GM23338 (cell line): ENCODE results near the gene RHOBTB3. TPM values are rescaled to one million over a fixed set of nuclear protein-coding genes. Genes with fewer than 3 reads are reported as not detected.

Experiments used
- CREB1 ChIP-seq: fragments of 250-450 bp; sonication (Bioruptor Pico); IDR thresholded peaks from 2 replicates; pipeline ENCODE4 v1.5.0; 2020; ENCODE audit warnings: low read depth, mild to moderate bottlenecking, moderate library complexity
- EZH2phosphoT487 ChIP-seq: fragments of 200-600 bp; sonication (generic); IDR thresholded peaks from one replicate; pipeline ENCODE4 v1.8.1; 2018; ENCODE audit warnings: antibody characterized with exemption; ENCODE audit not compliant: unreplicated experiment
- JUNB ChIP-seq: IDR thresholded peaks from one replicate; pipeline ENCODE4 v1.6.1; 2016; ENCODE audit warnings: antibody characterized with exemption; ENCODE audit not compliant: unreplicated experiment
- NANOG ChIP-seq: IDR thresholded peaks from 2 replicates; pipeline ENCODE4 v1.6.1; 2016; ENCODE audit warnings: antibody characterized with exemption, borderline replicate concordance
- POLR2AphosphoS5 ChIP-seq: IDR thresholded peaks from 2 replicates; pipeline ENCODE4 v1.6.1; 2016; ENCODE audit warnings: antibody characterized with exemption, low read depth
- polyA plus RNA-seq: library from polyadenylated mRNA; unstranded; fragments of >200 nt; fragmentation: Nextera tagmentation; extraction: Ambion mirVana; gene quantifications from 2 replicates; pipeline ENCODE4 v1.2.1, GENCODE V29; 2016
- total RNA-seq: library from RNA; depleted of rRNA; stranded (reverse); fragments of >200 nt; shearing (Covaris generic); gene quantifications from 2 replicates; pipeline ENCODE4 v1.2.3, GENCODE V29; 2014
- TF ChIP-seq, protein P1 (sequence below): fragments of 250-450 bp; sonication (Bioruptor Pico); IDR thresholded peaks from 2 replicates; pipeline ENCODE4 v1.5.0; 2020; ENCODE audit warnings: mild to moderate bottlenecking, moderate library complexity
- TF ChIP-seq, protein P2 (sequence below), 2 experiments: fragments of 200-600 bp in 1 of 2; sonication (generic) in 1 of 2; conservative IDR thresholded peaks; 2 replicates each; pipeline versions ENCODE4 v1.5.1 to v1.6.1; 2016 to 2017; ENCODE audit warnings: antibody characterized with exemption in 2 of 2, low read depth in 2 of 2, mild to moderate bottlenecking in 2 of 2, moderate library complexity in 1 of 2
- TF ChIP-seq, protein P3 (sequence below): IDR thresholded peaks from 2 replicates; pipeline ENCODE4 v1.6.1; 2016; ENCODE audit warnings: antibody characterized with exemption

The RHOBTB3 gene
- total and polyA plus RNA-seq, 2 experiments from 2014 or later = 10.0 to 13.4 TPM

DNA sequence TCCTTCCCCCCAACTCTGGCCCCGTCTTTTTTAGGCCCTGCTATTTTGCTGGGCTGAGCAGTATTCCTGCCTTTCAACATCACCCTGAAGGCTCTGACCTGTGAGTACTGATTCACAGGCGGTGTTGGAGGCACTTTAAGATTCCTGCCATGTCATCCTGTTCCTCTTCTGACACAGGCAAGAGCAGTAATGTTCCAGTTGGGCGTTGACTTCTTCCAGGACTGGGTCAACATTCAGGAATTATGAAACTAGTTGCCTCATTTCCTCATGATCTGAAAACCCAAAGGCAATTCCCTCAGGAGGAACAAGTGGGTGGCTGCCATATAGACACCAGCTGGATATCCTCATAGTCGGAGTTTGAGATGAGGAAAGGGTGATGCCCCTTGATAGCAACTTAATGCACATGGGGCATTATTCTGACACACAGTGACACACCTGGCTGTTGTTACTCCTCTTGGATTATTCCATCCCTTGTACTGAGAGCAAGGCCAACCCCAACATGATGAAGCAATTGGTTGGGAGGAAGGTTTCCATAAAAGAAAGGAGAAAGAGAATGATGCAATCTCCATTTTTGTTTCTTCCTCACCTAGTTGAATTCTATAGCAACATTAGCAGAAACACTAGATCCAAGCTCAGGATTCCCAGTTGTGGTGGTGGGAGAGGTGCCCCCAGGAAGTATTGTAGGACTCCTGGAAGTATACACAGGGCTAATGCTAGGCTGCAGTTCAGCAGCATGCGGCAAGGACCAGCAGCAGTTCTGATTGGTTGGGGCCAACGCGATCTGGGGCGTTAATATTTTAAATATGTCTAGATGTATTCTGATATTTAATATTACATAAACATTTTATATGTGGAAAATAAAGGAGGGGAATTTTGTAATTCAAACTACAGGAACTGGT is 111.0 kb downstream of the RHOBTB3 start (continued):
- TF ChIP-seq, protein P1, sequence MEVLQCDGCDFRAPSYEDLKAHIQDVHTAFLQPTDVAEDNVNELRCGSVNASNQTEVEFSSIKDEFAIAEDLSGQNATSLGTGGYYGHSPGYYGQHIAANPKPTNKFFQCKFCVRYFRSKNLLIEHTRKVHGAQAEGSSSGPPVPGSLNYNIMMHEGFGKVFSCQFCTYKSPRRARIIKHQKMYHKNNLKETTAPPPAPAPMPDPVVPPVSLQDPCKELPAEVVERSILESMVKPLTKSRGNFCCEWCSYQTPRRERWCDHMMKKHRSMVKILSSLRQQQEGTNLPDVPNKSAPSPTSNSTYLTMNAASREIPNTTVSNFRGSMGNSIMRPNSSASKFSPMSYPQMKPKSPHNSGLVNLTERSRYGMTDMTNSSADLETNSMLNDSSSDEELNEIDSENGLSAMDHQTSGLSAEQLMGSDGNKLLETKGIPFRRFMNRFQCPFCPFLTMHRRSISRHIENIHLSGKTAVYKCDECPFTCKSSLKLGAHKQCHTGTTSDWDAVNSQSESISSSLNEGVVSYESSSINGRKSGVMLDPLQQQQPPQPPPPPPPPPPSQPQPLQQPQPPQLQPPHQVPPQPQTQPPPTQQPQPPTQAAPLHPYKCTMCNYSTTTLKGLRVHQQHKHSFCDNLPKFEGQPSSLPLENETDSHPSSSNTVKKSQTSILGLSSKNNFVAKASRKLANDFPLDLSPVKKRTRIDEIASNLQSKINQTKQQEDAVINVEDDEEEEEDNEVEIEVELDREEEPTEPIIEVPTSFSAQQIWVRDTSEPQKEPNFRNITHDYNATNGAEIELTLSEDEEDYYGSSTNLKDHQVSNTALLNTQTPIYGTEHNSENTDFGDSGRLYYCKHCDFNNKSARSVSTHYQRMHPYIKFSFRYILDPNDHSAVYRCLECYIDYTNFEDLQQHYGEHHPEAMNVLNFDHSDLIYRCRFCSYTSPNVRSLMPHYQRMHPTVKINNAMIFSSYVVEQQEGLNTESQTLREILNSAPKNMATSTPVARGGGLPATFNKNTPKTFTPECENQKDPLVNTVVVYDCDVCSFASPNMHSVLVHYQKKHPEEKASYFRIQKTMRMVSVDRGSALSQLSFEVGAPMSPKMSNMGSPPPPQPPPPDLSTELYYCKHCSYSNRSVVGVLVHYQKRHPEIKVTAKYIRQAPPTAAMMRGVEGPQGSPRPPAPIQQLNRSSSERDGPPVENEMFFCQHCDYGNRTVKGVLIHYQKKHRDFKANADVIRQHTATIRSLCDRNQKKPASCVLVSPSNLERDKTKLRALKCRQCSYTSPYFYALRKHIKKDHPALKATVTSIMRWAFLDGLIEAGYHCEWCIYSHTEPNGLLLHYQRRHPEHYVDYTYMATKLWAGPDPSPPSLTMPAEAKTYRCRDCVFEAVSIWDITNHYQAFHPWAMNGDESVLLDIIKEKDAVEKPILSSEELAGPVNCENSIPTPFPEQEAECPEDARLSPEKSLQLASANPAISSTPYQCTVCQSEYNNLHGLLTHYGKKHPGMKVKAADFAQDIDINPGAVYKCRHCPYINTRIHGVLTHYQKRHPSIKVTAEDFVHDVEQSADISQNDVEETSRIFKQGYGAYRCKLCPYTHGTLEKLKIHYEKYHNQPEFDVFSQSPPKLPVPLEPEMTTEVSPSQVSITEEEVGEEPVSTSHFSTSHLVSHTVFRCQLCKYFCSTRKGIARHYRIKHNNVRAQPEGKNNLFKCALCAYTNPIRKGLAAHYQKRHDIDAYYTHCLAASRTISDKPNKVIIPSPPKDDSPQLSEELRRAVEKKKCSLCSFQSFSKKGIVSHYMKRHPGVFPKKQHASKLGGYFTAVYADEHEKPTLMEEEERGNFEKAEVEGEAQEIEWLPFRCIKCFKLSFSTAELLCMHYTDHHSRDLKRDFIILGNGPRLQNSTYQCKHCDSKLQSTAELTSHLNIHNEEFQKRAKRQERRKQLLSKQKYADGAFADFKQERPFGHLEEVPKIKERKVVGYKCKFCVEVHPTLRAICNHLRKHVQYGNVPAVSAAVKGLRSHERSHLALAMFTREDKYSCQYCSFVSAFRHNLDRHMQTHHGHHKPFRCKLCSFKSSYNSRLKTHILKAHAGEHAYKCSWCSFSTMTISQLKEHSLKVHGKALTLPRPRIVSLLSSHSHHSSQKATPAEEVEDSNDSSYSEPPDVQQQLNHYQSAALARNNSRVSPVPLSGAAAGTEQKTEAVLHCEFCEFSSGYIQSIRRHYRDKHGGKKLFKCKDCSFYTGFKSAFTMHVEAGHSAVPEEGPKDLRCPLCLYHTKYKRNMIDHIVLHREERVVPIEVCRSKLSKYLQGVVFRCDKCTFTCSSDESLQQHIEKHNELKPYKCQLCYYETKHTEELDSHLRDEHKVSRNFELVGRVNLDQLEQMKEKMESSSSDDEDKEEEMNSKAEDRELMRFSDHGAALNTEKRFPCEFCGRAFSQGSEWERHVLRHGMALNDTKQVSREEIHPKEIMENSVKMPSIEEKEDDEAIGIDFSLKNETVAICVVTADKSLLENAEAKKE = no peak
- TF ChIP-seq JUNB (no peak), NANOG (no peak), EZH2phosphoT487 (no peak), POLR2AphosphoS5 (no peak), CREB1 (CRISPR knock-in tag) (no peak)
- TF ChIP-seq, protein P2, sequence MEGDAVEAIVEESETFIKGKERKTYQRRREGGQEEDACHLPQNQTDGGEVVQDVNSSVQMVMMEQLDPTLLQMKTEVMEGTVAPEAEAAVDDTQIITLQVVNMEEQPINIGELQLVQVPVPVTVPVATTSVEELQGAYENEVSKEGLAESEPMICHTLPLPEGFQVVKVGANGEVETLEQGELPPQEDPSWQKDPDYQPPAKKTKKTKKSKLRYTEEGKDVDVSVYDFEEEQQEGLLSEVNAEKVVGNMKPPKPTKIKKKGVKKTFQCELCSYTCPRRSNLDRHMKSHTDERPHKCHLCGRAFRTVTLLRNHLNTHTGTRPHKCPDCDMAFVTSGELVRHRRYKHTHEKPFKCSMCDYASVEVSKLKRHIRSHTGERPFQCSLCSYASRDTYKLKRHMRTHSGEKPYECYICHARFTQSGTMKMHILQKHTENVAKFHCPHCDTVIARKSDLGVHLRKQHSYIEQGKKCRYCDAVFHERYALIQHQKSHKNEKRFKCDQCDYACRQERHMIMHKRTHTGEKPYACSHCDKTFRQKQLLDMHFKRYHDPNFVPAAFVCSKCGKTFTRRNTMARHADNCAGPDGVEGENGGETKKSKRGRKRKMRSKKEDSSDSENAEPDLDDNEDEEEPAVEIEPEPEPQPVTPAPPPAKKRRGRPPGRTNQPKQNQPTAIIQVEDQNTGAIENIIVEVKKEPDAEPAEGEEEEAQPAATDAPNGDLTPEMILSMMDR (conservative IDR thresholded peaks at IDR 0.05; ENCODE audit: low read depth in 2 of 2) = no peak
- TF ChIP-seq, protein P3, sequence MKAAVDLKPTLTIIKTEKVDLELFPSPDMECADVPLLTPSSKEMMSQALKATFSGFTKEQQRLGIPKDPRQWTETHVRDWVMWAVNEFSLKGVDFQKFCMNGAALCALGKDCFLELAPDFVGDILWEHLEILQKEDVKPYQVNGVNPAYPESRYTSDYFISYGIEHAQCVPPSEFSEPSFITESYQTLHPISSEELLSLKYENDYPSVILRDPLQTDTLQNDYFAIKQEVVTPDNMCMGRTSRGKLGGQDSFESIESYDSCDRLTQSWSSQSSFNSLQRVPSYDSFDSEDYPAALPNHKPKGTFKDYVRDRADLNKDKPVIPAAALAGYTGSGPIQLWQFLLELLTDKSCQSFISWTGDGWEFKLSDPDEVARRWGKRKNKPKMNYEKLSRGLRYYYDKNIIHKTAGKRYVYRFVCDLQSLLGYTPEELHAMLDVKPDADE = no peak
